SIG-M5 treated with dmso at 0.1 percent for 504 hours (cell line): ENCODE data around the gene AAMP.

Experiments used
- DNase-seq: peaks from one replicate; lab custom pipeline; 2025; ENCODE audit not compliant: unreplicated experiment; lab: John Stamatoyannopoulos, UW

AAMP gene

DNA sequence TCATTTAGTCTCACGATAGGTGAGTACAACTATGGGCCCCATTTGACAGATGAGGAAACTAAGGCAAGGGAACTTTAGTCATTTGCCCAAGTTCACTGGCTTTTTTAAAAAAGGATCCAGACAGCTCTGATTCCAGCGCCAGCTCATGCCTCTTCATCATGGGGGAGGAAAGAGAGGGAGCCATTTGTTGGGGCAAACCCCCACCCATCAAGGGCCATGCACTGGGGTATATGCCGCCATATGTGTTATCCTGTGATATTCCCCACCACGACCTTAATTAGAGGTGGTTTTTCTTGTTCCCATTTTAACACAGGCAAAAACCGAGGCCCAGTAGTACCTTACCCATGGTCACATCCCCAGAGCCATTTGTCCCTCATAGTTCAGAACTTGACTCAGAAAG, 9.8 kb downstream of the AAMP start:
- no peak for DNase-seq

DNA sequence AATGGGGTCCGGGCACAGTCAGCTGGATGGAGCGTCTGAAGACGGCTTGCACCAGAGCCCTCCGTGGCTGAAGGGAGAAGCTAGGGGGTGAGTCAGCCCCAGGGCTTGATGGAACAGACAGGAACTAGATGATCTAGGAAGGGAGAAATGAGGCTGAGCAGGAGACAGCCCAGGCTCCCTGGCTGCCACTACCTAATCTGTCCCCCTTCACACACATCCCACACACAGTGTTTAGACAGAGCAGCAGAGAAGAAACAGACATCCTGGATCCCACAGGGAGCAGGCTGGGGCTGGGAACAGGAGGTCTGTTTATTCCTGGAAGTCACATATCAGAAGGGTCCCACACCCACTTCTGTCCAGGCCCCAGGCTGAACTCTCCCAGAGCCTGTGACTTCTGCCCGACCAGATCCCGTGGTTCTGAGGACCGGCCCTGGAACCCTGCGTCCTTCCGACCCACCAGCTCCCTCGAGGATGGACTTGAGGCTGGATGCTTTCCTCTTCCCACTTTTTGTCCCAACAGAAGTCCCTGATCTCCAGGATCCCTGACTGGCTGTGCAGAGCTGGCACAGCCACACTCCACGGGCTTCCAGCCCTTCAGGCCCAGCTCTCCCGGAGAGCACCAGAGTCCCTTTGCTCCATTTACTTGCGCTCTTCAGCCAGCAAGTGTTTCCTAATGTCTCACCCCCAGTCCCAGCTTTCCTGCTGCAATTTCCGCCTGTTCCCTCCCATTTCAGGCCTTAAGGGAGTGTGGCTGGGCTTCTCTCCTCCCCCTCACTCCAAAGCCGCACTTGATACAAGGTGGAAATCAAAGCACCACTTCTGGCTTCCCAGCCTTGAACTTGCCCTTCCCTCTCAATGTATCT, 10.6 kb downstream of the AAMP start:
- DNase-seq: peak; percentile 69

DNA sequence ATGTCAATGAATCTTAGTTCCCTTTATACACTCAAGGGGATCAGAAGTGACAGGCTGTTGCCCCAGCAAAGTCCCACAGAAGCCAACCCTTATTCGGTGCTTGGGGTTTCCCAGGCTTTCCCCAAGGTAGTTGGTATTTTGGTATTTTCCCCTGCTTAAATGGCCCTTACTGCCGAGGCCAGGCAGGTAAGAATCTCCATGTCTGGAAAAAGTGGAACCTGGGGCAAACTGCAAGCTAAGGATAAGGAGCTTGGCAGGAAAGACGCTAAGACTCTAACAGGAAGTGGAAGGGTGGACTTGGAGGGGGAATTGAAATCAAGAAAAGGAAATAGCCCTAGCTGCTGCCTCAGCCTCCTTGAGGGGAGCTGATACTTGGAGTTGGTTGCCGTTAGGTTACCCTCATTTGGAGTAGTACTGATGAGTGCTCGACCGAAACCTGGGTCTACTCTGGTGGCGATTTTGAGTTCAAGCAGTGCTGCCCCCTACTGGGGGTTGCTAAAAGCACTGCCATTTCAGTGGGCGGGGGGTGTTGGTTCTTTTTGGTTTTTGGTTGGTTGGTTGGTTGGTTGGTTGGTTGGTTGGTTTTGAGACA, 12.5 kb downstream of the AAMP start:
- DNase-seq: peak; percentile 98

DNA sequence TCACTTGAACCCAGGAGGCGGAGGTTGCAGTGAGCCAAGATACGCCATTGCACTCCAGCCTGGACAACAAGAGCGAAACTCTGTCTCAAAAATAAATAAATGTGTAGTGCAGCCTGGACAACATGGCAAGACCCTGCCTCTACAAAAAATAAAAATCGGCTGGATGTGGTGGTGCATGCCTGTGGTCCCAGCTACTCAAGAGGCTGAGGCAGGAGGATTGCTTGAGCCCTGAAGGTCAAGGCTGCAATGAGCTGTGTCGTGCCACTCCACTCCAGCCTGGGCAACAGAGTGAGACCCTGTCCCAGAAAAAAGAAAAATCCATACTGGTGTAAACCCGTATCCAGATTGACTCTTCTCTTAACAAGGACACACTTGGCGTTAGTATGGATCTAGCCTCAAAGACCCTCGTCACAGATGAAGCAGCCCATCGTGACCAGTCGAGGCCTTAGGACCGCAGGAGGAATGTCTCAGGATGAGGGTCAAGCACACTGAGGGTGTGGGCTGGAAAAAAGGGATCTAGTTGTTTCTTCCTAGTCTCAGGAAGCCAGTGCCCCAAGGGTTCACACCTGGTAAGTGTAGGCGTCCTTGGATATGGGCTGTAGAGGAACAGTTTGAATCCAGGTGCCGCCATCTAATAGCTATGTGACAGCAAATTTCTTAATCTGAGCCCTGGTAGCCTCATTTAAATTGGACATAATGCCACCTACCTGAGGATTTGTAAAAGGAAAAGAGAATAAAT, 13.2 kb downstream of the AAMP start:
- DNase-seq: no peak

DNA sequence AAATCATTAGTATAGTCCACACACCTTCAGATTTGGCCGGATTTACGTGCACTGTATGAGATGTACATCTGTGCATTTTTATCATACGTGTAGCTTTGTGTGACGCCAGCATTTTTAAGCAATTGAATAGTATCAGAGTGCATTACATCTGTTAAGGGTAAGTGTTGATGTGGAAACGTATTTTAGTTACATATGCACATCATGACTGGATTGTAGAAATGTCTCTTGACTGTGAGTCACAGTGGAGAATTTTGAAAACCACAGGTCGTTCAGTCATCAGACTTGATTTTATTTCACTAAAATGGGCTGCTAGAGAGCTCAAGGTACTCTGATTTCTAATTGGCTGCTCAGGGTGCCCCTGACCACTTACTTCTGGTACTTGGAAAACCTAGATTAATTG, 14.5 kb downstream of the AAMP start:
- no peak for DNase-seq

DNA sequence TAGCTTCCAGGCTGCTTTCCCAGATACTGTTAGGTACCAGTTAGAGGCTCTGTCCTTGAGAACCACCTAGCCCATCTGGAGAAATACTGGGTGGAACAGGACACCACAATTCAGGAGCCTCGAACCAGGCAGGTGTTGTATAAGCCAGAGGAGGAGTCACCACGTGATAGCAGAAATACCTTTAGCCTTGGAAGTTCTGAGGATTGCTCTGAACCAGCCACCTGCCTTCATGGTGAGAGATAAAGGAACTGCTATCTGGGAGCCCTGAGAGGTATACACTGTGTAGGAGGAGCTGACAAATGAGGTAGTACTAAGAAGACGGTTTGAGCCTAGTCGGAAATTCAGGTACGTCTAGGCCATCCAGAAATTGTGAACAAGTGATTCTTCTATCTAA, 16.7 kb downstream of the AAMP start:
- DNase-seq: no peak

DNA sequence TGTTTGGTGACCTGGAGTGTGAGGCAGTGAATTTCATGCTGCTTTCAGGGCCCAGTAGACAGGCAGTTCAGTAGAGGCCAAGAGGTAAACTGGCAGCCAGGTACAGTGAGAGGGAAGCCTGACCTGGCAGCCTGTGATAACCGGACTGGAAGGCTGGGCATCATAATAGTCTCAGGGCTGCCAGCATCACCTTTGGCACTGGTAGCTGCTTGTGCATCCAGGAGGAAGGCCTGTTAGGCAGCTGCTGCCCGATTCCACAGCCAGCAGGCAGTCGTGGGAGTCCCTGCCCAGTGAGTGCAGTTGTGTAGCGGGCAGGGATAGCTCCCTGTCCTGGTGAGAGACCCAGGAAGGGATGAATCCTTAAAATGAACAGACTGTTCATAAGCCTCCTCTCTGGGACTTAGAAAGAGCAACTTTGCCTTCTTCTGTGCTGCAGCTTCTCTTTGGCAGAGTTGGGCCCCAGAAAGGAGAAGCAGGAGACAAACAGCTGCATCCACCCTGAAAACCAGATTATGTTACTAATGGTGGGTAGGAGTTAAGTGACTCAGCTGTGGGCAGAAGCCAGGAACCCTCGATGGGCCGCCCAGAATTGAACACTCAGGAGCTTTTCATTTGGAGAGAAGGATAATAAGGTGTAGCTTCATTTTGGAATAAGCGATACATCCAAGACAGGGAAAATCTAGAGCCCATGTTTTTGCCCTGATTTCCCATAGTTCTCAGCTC, 17.3 kb downstream of the AAMP start:
- DNase-seq: peak; percentile 48

DNA sequence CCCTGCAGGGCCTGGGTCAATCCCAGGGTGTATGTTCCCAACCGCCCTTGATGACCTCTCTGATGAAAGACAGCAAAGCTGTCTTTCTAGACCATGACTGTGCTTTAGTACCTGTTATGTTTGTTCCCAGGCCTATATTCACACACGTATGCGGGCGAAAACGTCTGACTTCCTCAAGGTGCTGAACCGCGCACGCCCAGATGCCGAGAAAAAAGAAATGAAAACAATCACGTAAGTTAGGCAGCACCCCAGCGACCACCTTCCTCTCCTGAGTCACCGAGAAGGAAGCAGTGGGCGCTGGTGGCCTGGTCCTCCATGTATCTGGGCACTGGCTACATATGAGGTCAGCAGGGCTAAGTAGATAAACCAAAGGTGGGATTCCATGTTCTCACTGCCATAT, 20.2 kb downstream of the AAMP start:
- no peak for DNase-seq

DNA sequence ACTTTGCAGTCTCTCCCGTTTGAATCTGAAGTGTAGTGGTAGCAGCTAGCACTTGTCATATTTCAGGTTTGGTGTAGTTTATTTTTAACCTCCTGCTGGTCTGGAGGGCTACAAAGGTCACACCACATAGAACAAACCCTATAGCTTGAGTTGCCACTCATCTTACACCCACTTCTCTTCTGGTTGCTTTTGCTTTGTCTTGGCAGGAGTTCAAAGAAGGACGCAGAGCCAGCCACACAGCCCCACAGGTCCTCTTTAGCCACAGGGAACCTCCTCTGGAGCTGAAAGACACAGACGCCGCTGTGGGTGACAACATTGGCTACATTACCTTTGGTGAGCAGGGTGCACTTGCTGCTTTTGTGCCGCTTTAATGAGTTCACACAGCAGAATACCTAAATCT, 24.7 kb downstream of the AAMP start:
- no peak for DNase-seq

DNA sequence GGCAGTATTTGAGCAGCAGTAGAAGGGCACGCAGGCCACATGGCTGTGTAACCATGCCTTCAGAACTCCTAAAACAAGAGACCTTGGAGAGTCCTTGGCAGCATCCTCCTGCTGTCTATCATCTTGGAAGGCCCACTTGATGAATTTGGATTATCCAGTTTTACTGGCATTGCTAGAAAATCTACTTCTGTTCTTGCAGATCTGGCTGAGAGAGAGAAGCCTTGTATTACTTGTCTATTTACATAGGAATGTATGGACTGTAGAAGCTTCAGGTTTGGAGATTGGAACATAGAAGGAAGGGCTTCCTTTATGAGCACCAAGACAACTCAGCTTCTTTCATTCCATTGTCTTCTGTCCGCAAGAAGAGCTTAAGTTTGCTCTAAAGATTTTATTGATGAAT, 25.3 kb downstream of the AAMP start:
- no peak for DNase-seq

DNA sequence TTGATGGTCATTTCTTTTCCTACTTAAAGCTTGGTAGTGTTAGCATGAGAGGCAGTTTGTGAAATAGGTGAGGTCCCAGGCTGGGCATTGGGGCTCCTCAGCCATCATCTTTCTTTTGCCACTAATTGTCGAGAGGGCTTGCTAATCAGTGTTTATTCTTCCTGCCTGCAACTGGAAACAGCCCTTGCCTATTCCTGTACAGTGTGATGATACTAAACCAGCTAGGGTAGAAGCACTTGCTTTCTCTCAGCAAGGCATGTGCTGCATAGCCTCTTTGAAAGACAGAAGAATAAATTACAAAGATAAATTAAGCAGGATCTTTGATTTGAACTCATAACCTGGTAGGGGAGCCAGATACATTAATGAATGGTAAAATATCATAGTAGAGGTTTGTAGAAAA, 25.7 kb downstream of the AAMP start:
- no peak for DNase-seq

DNA sequence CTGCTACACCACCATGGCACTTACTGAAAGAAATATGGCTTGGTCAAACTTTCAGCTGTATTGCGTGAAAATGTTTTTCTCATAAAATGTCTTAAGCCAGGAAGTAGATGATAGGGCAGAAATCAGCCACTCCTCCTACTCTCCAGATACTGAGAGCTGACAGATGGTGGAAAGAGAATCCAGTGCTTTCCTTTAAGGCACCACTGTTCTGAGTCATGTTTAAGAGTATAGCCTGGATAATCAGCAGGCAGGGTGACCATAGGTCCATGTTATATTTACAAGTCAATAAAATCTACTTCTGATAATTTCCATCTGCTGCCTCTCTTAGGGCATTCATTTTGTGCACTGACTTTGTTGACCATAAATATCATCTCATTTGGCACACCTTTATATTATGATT, 31.1 kb downstream of the AAMP start:
- no peak for DNase-seq

DNA sequence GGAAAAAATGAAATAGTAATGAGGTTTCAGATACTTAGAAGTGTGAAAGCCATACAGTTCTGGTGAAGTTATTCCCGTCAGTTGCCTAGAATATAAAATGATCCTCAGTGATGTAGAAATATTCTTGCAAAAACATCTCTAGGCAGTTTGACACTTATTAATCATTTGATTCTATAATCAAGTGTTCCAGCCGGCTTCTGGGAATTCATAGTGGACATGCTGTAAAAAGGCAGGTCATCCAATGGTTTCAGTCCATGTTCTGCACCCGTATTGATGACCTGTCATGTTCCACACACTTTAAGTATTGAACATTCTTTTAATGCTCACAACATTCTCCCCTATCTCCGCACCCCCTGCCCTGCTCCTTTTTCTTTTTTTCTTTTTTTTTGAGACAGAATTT, 33.1 kb downstream of the AAMP start:
- no peak for DNase-seq

DNA sequence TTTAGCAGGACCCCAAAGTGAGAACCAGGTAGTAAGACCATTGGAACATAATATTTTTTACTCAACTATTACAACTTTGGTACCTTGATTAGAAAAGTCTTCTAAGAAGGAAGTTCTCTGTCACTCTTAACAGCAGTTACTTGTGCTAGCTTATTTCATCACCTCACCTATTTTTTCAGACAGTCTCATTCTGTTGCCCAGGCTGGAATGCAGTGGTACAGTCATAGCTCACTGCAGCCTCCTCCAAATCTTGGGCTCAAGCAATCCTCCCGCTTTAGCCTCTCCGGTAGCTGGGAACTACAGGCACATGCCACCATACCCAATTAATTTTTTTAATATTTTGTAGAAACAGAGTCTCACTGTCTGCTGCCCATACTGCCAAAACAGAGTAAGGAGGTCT, 34.9 kb downstream of the AAMP start:
- no peak for DNase-seq

DNA sequence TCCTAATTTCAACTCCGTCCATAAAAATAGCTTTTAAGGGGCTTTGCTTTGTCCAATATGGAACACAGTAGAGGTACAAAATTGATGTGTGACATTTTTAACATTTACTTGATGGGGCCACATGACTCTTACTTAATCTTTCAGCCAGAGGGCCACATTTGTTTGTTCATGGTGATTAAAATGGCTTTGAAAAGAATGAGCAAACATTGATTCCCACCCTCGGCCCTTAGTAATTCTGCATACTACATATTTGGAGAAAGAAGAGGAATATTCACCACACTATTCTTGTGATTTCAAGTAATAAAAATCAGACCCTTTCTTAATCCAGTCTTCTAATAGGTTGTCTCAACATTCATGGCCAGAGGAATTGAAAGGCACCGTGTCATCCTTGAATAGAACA, 35.4 kb downstream of the AAMP start:
- no peak for DNase-seq

DNA sequence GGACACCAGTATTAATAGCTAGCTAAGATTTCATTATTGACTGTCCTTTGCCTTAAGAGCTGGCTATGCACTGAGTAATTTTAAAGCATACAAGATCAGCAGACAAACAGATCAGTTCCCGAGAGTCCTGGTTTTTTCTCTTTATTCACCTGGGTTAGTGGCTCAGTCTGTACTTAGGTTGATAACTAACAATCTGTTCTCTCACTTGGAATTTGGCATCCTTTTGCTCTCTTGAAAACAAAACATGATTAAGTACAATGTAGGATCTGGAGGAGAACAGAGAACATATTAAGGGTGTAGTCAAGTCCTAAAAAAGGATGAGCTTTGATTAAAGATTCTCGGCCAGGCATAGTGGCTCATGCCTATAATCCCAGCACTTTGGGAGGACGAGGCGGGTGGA, 36.4 kb downstream of the AAMP start:
- DNase-seq: no peak

DNA sequence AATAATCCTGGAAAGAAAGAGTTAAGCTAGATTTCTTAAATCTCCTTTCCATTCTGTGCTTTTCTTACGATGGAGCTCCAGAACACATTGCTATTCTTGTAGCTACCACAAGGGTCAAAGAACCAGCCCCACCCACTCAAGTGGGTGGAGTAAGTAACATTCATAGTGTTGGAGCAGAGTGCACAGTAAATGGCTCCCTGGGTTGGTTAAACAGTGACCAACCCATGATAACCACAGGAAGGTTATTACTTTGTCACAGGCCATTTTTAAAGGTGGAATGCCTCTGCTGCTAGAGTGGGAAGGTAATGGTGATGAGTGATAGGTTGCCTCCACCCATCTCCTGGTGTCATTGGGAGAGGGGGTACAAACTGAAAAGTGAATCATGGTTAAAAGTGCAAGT, 39.1 kb downstream of the AAMP start:
- DNase-seq: peak; percentile 65

DNA sequence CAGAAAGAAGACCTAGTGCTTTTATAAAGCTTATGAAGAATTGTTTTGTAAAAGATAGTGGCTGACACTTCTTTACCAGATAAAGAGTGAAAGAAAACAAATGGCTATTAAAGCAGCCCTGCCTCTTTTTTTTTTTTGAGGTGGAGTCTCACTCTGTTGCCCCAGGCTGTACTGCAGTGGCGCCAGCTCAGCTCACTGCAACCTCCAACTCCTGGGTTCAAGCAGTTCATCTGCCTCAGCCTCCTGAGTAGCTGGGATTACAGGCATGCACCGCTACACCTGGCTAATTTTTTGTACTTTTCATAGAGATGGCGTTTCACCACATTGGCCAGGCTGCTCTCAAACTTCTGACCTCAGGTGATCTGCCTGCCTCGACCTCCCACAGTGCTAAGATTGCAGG, 40.1 kb downstream of the AAMP start:
- DNase-seq: no peak

DNA sequence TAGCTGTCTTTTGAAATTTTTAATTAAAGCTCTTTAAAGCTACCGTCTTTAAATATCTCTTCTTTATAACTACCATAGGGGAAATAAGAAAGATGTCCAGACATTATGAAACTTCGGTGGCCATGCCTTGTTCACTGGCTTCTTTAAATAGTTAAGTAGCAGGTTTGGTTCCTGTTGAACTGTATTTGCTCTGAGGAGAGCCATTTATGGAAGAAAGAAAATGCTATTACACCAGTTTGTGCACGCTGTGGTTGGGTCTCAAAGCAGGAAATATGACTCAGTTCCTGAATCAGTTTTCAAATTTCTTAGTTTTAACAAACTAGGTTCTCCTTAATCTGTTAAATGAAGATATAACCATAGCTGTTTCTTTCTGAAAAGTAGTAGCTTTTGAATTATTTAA, 40.7 kb downstream of the AAMP start:
- DNase-seq: peak; percentile 96

DNA sequence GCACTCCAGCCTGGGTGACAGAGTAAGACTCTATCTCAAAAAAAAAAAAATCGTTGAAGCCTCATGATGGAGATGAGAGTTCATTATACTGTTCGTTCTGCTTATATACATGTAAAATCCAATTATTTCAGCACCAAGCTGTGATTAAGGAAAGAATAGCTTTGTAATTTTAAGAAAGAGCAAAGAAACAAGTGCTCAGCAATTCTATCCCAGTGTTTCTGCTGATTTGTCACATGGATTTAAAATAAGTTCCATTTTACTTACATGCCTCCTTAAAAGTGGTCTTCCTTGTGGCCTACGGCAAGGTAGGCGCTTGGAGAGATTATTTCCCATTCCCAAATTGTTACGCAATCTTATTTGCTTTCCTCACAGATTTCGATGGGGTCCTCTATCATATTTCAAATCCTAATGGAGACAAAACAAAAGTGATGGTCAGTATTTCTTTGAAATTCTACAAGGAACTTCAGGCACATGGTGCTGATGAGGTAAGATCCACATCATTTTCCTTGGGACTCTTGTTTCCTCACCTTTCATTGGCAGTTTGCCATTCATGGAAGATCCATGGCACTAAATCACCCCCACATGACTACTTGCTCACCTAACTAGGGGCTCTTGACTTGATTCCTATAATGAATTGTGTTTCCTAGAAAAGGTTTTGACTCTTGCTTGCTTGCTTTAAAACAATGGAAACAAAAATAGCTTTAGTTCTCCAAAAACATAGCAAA, 41.4 kb downstream of the AAMP start:
- DNase-seq: peak; percentile 83

DNA sequence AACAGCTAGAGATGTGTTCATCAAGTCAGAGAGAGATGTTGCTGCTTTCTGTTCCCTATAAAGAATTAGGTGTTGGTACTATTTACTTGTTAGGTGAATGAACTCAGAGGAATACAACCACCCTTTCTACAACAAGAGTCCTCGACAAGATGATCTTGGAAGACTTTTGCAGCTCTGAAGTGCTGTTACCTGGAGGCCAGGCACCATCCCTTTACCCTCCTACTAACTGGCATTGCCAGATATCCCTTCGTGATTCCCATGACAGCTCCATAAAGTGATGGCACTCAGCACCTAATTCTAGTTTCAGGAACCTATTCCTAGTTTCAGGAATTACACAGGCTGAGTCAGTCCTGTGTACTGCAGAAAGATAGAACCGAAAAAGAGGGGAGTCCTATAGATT, 43.0 kb downstream of the AAMP start:
- no peak for DNase-seq
